Stimulated activated CD4-positive, alpha-beta T cell treated with anti-CD3 and anti-CD28 coated beads, TNF-alpha, amount 100 ng/mL, for 1 hour (primary cell): Measurements from ENCODE around the gene CTTNBP2.
"Not testable (repeated sequence)": the region's sequence is repeated elsewhere in the genome, so short reads cannot be mapped to it uniquely, and the experiment has no call there.

Experiments used
- DNase-seq, 3 donors: peaks; one replicate each; pipeline ENCODE4 v3.0.0-alpha.2; 2020; ENCODE audit warnings: low read depth in 3 of 3, low spot score in 1 of 3

Gene CTTNBP2

GRCh38 chr7:117756586-117757085, 116.6 kb downstream of the CTTNBP2 start:
- DNase-seq = no peak

DNA sequence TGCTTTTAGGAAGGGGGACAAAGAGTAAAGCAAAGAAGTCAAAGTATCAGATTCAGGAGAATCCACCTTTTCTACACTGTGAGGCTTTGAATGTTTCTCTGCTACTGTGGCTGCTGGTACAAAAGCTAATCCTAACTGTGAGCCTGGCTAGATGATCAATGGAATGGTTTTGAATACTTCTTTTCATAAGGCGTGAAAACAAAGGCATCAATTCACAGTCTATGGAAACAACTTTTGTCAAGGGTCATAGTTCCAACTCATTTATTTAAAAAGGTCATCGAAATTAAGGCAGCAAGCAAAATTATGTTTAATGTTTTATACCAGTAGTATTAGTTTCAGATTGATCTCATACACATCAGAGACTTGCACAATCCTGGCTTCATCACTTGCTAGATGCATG, 118.1 kb downstream of the CTTNBP2 start:
- DNase-seq = no peak

- no peak for DNase-seq
Observed at GRCh38 chr7:117751775-117752174, 121.5 kb downstream of the CTTNBP2 start.

DNA sequence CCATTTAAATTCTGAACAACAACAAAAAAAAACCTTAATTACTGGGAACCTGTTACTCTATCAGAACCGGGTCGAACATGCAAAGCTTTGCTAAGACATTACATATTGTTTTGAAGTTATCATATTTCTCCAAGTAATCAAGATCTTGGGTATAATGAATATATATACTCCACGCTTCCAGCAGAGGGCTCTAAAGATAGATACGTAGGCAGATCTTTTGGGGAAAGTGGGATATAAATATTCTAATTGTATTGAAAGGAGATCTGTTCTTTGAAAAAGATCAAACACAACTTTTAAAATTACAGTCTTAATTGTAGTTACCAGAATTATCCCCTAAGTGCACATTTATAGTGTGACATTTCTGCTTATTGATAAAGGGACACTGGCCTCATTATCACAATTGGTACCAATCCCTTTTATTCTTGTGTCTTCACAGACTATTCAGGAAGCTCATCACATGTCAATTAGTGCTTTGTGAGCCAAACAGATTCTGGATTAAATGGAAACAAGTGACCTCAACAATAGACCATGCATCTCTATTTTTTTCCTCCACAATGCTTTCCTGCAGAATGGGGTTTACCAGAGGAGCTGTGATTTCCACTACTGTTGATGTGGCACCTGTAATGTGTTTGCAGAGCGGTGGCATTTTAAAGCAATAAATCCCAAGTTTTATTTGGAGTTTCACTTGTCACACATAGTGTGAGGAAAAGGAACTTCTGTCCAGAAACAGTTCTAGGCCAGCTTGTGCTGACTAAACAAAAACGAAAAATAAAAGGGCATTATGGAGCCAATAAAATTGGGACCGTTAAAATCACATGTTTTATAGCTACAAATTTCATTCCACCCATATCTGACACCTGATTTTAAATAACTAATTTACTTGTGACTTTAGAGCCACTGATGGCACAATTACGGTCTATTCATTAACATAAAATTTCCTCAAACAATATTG, 122.4 kb downstream of the CTTNBP2 start:
- DNase-seq = no peak

GRCh38 chr7:117741962-117742361, 131.3 kb downstream of the CTTNBP2 start:
- DNase-seq = no peak

DNA sequence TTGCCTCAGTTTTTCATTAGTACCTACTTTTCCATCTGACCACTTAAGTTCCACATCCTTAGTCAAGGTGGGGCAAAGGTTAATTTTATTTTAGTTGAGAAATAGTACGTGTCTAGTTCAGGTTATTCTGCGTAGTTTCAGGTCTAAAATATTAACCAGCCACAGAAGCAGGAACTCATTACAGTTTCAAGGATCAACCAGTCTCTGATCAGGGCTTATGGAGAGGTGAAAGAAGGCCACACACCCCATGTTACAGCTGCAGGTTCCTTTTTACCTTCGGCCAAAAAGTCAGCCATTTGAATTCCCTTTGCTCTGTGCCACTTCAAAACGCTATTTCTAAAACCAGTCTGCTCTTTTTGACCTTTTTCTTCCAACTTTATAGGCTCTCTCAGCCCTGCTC, 134.2 kb downstream of the CTTNBP2 start:
- no peak for DNase-seq

DNA sequence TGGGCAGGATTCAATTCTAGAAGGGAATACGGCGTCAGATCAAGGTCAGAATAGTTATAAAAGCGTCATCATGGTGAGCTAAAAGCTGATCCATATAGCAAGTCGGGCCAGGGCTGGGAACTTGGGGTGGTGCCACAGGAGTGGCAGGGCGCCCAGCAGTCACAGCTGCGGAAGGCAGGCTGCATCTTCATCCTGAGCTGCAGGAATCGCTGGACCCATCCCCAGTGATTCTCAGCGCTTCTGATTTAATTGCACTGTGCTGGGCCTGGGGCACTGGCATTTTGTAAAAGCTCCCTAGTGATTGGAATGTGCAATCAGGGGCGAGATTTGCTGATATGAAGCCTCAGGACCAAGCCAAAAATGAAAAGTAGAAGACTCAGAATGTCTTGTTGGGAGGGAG, 135.3 kb downstream of the CTTNBP2 start:
- no peak for DNase-seq

DNA sequence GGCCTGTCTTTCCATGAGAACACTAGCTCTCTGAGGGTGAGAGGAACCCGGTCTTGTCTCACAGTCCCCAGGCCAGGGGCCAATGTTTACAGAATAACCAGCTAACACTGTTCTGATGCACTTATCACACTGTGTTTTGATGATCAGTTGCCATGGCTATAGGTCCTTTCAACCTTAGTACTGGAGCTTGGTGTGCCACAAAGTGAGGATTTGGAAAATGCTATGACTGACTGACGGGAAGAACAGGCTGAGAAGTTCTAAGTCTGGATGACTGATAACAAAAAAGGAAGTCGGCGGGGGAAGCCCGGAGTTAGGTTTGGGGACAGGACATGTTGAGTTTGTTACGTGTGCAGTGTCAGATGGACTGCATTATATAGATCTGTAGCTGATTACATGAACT, 141.8 kb downstream of the CTTNBP2 start:
- DNase-seq = no peak

DNA sequence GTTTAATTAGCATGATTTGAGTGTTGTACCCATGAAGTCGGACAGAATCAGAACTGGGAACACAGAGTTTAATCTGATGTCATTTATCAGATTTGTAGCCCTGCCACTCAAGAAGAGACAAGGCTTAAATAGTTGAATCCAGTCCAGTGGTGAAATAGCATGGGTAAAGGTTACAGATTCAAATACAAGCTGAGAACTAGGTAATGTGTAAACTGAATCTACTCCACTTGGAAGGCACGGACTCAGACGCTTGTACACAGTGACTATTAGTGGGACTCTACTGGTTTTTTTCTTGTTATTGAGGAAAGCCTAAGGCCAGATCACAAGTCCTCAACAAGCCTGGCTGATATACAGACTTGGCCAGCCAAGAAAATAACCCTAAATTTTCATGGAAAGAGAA, 142.9 kb downstream of the CTTNBP2 start:
- DNase-seq = no peak

GRCh38 chr7:117728890-117729624, 144.2 kb downstream of the CTTNBP2 start:
- DNase-seq = no peak

- DNase-seq = no peak
Observed at GRCh38 chr7:117724898-117725297, 148.3 kb downstream of the CTTNBP2 start.

- DNase-seq = no peak
Observed at GRCh38 chr7:117719377-117719776, 153.9 kb downstream of the CTTNBP2 start.

- DNase-seq = no peak
Observed at GRCh38 chr7:117718116-117718835, 155.0 kb downstream of the CTTNBP2 start.

DNA sequence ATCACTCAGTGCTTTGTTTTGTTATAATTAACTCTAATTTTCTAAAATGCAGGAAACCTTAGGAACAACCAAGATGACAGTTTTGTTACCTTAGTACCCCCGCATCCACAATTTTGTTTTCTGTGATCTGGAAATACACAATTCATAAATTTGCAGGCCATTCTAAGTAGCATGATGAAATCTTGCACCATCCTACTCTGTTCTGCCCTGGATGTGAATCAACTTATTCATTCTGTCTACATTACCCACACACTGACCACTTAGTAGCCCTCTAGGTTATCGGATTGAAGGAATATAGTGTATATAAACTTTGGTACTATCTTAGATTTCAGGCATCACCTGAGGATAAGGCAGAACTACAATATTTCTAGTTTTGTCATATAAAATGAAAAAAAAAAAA, 155.9 kb downstream of the CTTNBP2 start:
- DNase-seq = no peak

GRCh38 chr7:117716707-117717299, 156.4 kb downstream of the CTTNBP2 start:
- DNase-seq = no peak

GRCh38 chr7:117715784-117716445, 157.3 kb downstream of the CTTNBP2 start:
- DNase-seq = no peak

DNA sequence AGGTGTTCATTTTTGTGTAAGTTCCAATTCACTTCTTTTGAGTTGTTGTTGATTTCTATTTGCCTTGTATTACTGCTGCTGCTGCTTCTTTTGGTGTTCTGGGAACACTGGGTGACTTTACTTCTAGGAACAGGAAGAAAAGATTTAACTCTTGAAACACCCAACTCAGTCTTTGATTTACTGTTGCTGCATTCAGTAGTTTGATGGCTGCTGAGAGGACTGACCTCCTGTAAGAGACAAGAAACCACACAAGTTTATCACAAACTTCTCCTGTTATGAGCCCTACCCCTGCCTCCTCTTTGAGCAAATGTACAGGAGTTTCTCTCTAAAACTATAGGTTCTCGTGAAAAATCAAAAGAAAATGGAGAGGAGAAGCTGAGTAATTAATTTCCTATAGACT, 161.7 kb downstream of the CTTNBP2 start:
- no peak for DNase-seq

DNA sequence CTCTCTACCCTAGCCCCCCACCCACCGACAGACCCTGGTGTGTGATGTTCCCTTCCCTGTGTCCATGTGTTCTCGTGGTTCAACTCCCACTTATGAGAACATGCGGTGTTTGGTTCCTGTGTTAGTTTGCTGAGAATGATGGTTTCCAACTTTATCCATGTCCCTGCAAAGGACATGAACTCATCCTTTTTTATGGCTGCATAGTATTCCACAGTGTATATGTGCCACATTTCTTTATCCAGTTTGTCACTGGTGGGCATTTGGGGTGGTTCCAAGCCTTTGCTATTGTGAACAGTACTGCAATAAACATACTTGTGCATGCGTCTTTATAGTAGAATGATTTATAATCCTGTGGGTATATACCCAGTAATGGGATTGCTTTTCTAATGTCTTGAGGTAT, 165.1 kb downstream of the CTTNBP2 start:
- not testable (repeated sequence) for DNase-seq

- DNase-seq = no peak
Observed at GRCh38 chr7:117707080-117707479, 166.2 kb downstream of the CTTNBP2 start.

- DNase-seq = no peak
Observed at GRCh38 chr7:117706210-117706609, 167.0 kb downstream of the CTTNBP2 start.

- no peak for DNase-seq
Observed at GRCh38 chr7:117705630-117706029, 167.6 kb downstream of the CTTNBP2 start.
